ENCODE measurements around the gene FCF1.

DNA sequence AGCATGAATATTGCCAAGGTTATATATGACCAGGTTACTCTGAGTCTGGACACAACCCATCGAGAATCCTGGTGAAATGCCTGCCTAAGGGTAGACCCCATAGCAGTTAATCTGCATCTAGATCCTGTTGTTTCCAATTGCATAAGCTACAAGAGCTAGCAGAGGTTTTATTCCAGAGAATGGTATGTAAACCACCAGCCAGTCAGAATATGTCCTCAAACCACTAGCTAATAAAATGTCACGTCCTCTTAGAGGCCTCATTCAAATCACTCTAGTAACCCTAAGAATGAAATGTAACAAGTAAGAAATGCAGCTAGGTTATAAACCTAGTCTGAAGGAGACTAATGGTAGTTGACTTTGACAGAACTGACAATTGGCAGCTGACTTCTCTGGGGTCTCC, 41.2 kb downstream of the FCF1 start:
- TF ChIP-seq, protein P1, sequence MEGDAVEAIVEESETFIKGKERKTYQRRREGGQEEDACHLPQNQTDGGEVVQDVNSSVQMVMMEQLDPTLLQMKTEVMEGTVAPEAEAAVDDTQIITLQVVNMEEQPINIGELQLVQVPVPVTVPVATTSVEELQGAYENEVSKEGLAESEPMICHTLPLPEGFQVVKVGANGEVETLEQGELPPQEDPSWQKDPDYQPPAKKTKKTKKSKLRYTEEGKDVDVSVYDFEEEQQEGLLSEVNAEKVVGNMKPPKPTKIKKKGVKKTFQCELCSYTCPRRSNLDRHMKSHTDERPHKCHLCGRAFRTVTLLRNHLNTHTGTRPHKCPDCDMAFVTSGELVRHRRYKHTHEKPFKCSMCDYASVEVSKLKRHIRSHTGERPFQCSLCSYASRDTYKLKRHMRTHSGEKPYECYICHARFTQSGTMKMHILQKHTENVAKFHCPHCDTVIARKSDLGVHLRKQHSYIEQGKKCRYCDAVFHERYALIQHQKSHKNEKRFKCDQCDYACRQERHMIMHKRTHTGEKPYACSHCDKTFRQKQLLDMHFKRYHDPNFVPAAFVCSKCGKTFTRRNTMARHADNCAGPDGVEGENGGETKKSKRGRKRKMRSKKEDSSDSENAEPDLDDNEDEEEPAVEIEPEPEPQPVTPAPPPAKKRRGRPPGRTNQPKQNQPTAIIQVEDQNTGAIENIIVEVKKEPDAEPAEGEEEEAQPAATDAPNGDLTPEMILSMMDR (IDR thresholded peaks at IDR 0.05), result no peak
- TF ChIP-seq POLR2A (IDR thresholded peaks at IDR 0.05), result no peak
